Activated T-cell treated with anti-CD3 and anti-CD28 coated beads for 48 hours (primary cell): ENCODE measurements around the gene ROBO1.

Experiments
- DNase-seq: peaks from one replicate; pipeline ENCODE4 v3.0.0-alpha.2; 2020; ENCODE audit warnings: low read depth

ROBO1 gene

DNA sequence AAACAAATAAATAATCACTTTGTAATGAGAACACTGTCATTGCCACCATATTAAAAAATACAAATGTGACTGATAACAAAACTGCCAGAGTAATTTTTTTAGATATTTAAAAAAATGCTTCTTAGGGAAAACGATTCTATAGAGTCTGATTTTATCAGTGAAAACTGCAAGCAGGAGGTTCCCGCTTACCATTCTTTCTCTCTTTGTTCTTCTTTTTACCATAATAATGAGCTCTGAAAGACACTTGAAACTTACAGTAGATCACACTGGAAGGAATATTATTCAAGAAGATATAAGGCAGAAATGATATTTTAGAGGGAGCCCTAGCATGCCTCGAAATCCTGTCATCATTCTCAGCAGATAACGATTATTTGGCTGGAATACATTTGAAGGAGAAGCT is 701.3 kb downstream of the ROBO1 start:
- no peak for DNase-seq

DNA sequence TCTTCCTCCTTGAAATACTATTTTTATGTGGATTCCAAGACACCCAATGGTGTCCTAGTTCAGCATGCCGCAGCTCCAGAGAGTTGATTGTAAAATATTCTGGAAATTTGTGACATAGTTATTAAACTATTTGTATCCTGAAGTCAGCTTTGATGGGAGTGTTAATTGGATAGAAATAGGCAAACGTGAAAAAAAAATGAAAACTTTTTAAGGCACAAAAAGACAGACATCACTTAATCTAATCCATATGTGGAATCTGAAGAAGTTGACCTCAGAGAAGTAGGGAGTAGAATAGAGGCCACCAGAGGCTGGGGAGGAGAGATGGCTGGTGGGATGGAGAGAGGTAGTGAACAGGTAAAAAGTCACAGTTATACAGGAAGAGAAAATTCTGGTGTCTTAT is 704.2 kb downstream of the ROBO1 start:
- DNase-seq, result no peak

DNA sequence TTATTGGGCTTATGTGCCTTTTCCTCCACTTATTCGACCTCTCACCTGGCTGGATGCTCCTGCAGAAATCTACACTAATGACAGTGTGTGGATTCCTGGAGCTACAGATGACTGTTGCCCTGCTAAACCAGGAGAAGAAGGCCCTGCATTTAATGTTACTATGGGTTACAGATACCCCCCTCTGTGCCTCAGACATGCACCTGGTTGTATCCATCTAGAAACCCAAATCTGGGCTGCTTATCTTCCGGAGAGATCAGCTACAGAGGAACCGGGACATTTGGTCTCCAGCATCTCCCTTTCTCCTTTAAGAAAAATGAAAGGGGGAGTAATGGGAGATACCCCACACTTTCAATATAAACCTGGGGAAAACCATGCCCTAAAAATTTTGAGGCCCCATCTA is 710.0 kb downstream of the ROBO1 start:
- no peak for DNase-seq

DNA sequence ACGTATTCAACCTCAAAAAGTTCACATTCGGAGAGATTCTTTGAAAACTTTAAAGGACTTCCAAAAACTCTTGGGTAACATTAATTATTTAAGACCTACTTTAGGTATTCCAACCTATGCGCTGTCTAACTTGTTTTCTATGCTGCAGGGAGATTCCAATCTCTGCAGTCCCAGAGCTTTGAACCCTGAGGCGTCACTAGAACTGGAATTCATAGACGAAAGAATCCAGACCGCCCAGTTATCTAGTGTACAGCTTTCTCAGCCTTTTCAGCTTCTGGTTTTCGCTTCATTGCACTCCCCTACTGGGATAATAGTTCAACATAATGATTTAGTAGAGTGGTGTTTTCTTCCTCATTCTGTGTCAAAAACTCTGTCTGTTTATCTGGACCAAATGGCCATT is 711.3 kb downstream of the ROBO1 start:
- DNase-seq, result no peak

DNA sequence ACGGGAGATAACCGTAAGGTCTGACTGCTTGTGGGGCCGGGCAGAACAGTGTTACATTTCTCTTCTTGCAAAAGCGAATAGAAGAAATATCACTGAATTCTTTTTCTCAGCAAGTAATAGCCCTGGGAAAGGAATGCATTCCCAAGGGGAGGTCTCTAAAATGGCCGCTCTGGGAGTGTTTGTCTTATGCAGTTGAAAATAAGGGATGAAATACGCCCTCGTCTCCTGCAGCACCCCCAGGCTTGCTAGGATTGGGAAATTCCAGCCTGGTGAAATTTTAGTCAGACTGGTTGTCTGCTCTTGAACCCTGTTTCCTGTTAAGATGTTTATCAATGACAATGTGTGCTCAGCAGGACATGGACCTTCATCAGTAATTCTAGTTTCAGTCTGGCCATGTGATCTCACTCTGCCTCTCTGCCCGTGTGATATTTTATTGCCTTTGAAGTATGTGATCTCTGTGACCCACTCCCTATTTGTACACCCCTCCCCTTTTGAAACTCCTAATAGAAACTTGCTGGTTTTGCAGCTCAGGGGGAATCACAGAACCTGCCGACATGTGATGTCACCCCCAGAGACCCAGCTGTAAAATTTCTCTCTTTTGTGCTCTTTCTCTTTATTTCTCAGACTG is 715.6 kb downstream of the ROBO1 start:
- DNase-seq, result no peak

DNA sequence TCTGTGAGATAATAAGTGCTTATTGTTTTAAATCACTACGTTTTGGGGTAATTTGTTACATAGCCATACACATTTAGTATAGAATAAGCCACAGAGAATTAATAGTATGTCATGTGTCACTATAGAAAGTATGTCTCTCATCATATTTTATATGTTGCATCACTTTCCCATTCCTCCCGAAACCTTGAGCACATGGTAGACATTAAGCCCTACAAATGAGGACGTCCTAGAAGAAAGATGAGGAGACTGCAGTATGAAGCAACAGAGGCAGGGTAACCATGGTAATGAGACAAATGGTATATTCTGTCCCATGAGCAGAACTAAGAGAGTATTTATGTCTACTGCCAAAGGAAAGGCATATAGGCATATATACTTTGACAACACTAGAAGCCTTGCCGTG is 720.2 kb downstream of the ROBO1 start:
- DNase-seq, result no peak

DNA sequence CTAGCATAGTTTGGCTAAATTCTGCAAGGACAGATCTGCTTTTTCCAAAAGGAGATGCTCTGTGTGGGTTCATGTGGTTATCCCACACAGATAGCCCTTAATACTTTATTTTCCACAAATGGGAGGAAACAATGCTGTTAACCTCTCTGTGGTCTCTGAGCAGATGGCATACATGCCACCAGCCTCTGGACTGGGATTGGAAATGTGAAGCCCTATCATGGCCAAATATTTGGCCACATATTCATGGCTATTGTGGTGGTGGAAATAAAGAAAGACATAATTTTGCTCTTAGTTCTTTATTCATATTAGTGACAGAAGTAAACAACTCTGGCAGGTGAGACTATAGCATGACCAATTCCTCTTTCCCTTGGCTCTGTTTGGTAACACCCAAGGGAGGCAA is 726.2 kb downstream of the ROBO1 start:
- no peak for DNase-seq

DNA sequence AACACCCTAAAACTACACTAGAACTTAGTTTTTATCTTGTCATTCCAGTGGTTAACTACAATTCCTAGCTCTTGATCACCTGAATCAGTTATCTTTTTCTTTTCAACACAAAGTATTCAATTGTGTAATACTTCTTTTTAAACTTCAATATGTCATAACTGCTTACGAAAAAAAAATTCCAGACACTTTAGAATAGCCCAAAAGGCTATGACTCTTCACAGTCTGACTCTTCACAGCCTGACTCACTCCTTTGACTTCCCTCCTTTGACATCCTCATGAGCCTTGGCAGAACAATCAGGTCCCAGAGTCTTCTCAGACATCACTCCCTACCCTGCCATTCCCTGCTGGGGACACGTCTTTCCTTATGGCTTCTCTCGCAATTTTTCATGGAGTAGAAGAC is 727.1 kb downstream of the ROBO1 start:
- DNase-seq, result no peak

DNA sequence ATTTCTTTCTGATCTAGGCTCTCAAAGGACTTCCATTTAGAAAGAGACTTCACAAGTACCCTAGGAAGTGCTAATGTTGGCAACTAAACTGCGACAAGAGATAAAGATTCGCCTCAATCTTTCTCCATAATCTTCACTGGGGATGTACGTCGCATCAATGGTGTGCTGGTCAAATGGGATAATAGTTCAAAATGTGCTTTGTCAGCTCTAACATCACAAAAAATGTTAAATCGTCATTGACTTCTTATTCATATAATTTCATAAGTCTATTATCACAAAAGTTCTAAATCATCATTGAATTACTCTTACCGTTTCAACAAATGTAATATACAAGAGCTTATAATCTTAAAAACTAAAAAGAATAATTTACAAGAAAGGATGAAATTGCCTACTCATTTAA is 727.7 kb downstream of the ROBO1 start:
- DNase-seq, result no peak

DNA sequence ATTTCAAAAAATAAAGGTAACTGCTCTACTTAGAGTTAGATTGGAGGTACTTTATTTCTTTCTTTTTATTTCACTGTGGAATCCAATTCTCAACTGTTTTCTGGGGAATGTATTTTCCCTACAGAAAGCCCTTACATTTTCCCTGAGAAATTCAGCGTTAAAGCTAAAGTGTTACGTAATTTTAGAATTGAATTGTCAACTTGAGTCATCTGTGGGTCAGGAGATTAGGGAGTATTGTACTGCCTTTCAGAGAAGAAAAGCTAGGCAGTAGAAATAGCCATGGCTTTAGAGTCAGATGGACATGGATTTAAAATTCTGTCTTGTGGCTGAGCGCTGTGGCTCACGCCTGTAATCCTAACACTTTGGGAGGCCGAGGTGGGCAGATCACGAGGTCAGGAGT is 728.6 kb downstream of the ROBO1 start:
- no peak for DNase-seq

DNA sequence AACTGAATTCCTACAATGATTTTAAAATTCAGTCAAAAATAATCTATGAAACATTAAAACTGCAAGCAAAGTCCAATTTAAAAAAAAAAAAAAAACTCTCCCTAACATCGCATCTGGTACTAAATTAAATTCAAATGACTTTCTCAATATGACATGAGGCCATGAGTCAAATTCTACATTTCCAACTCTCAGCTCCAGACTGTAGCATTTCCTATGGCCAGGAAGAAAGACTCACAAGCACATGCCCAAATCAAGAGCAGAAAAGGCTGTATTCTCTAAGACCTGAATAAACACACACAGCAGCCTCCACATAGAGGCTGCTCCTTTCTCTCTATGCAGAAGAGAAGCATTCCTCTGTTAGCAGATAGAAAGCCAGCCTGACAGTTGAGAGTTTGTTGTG is 729.2 kb downstream of the ROBO1 start:
- DNase-seq, result no peak

DNA sequence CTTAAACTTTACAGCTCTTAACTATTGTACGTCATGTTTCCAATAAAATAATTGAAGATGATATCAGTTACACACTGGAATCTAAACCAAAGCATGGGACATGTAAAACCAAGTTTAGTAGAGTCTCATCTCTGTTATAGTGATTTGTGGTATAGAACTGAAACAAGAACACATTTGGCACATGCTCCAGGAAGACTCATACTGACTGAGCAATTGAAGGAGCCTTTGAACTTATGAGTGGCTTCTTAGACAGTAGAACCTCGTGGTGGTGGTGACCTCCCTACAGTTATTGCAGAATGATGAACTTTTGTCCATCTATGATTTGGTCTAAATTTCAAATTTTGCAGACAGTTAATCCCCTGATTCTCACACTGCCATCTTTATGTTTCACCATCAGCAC is 729.7 kb downstream of the ROBO1 start:
- DNase-seq, result no peak

DNA sequence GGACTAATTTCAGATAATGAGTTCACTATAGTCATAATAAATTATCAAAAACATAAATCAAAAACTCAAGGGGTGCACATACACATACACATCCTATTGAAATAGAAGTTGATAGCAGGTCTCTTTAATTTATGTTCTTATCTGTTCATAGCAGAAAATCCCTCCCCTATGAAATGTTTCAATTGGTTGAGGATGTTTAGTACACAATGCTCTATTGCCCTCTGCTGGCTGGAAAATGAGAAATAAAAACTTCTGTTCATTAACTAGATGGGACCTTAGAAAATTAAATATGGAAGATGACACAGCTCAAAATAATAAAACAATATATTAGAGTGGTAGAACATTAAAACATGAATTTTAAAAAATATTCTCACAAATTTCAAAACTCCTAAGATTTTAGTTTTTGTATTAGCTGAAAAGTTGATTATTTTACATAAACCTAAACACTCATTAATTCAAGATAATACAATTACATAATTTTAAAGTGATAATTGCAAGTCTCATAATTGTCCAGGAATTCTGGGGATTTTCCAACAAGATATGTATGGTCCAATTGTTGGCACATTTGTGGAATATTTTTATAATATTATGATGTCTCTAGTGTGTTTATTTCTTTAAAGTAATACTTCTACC is 735.0 kb downstream of the ROBO1 start:
- no peak for DNase-seq

DNA sequence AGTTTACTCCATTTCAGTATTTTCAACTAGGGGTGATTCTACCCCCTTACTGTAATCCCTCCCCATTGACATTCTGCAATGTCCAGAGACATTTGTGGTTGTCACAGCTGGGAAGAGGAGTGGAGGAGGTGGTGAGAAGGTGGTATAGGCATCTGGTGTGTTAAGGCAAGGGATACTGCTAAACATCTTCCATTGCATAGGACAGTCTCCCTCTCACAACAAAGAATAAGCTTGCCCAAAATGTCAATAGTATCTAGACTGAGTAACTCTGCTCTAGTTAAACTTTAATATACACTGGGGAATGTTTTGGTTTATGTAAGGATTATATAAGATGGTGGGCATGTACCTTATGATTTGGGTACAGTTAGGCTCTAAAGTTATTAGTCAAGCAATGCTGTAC is 737.6 kb downstream of the ROBO1 start:
- no peak for DNase-seq

DNA sequence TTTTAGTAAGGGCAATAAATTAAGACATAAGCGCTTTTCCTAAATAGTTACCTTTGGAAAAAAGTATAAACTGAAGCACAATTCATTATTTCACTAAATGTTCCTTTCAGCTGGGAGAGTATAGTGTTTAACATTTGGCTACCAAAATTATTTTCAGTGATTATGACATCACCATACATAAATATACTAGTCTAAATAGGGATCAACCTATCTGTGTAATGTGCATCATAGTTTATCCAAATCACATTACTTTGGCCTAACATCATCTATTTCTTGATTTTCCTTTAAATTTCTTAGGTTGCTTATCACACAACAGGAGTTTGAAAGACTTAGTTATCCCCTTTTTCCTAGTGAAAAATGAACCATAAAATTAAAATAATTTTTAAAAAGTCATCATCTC is 738.9 kb downstream of the ROBO1 start:
- DNase-seq, result no peak

DNA sequence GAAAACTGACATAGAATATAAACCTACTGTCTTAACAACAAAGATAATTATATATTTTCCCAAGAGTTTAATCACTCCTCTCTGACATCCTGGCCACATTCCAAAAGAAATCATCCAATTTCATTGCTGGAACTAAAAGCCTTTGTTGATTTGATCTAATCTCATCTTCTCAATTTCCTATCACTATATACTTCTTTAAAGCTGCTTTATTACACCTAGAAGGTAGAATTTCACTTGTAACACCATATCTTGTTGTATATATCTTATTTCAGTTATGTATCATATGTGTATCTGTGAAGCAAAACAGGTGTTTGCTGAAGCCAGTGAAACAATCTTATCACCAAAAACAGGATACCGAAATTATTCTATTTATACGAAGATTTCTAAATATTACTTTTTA is 740.2 kb downstream of the ROBO1 start:
- no peak for DNase-seq

DNA sequence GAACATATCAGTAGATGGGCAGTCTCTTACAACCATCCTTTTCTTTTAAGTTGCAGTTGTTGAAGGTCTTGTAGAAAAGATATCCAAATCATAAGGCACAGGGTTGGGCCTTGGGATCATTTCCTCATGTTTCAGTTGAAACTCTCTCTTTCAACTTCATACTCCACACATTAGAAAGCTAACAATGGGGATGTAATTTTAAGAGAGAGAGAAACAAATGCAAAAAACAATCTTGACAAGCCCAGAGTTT is 747.9 kb downstream of the ROBO1 start:
- DNase-seq, result no peak

DNA sequence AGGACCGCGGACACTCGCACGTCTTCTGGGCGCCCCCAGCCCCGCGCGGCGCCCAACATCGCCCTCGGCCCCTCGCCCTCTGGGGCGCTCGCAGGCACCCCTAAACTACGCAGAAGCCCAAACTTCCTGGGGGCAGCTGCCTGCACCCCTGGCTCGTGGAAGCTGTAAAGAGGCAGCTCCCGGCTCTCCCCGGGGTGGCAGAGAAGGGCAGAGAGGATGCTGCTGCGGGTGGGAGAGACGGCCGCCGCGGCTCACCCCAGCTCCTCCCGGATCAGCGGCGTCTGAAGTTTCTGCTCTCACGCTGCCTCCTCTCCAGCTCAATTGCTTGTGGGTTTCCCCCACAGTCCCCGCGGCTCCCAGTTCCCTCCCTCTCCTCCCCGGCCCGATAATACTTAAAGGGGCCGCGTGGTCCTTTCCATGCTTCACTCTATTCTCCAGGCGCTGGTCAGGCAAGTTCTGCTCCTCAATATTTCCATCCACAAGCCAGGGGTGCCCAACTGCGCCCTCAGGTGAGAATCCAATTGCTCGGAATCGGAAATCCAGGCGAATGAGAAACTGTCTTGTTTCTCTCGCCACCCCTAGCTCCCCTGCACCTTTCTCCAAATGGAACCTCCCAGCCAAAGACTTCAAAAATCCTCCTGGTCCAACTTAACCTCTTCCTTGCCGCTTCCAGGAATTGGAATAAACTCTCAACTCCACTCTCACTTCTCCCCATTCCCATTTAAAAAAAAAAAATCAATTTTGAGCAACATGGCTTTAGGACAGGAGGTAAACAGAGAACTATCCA is 748.5 kb downstream of the ROBO1 start:
- no peak for DNase-seq

DNA sequence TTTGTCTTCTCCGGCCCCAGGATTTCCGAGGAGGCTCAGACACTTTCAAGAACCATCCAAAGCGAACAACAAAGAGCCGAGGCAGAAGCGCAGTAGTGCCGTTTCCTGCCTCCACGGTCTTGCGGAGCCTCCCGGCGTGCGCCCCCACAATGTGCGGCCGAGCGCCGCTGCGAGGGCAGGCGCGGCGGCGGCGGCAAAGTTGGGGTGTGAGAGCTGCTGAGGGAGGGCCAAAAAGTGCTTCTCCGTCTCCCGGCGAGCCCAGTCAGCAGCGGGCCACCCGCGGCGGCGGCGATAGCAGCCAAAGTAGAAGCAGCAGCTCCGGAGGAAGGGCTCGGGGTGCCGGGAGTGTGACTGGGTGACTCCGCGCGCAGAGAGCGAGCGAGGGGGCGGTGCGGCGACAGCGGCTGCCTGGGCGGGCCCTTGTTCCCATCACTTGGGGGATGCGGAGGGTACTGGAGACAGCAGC is 749.1 kb downstream of the ROBO1 start:
- peak; percentile 1 for DNase-seq

DNA sequence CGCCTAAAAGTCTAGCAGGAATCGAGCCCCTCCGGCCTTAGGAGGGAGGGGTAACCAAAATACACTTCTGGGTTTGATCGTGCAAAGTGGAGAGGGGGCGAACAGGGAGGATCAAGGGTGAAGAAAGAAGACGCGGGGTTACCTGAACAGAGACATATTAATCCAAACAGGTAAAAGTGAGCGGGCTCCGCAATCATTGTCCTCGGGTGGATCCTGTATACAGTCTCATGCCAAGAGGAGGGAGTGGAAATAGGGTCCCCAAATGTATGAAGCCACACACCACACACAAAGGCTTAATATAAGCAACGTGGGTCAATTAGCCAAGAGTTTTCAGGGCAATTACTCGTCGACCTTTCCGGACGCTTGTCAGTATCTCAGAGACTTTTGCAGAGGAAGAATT is 749.5 kb downstream of the ROBO1 start:
- DNase-seq, result no peak

DNA sequence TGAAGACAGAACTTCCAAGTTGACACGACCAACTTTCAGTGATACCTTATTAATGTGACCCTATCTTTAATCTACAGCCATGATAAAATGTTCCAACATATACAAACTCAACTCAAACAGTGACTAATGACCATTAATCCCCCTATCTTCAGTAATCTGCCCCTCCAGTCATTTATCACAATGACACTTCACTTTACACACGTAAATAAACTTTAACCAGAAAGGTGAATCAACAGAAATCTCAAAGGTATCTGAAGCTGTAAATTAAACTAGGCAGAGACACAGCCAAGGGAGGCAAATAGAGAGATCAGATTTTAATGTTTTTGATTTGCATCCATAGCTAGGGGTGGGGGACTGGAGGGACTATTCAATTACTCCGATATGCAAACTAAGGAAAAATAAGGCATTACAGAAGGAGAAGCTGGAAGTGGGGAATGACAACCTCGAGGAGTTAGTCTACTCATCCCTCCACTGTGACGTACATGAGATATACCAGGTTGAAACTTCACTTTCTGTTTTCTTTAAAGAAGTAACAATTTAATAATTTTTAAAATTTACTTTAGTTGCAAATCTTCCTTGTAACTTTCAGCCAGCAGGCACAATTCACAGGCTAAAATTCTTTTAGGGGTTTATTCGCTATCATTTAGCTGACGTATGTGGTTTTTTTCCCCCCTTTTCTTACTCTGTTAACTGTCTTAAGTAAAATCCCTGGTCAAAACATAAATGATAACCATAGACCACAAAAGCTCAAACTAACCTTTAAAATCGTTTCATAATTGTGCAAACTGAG is 751.0 kb downstream of the ROBO1 start:
- no peak for DNase-seq

DNA sequence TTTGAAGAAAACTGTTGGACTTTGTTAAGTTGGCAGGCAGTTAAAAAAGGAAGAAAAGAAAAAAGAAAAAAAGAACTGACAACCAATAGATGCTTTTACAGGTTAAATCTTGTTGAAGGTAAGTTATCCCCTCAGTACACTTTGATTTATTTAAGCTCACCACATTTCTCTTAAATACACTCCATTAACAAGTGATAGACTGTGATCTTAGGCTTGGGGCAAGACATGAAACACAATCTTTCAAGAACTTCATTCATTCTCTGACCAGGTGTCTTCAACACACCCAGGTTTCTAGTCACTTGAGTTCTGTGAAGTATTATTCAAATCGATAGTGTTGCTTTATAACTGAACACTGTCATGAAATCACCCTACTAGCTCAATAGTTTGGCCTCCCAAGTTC is 751.9 kb downstream of the ROBO1 start:
- no peak for DNase-seq

DNA sequence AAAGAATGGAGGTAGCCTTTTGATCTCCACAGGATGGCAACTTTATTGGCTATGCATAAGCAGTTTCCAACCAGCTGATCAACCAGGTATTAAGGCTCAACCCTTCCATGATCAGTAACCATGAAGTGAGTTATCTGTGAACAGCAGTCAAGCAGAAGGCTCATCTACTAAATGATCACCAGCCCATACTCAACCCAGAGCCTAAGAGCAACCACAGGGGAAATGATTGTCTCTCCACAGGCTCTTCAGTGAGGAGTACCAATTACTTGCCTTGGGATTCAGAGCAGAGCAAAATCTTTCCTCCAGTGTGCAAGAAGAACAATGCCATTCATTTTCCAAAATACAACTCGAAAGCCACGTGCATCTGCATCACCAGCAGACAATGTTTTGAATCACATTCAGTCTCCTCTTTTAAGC is 754.8 kb downstream of the ROBO1 start:
- DNase-seq, result no peak
